HL-60 (cell line): Measurements from ENCODE around the gene XYLT1.

ENCODE experiments used
- POLR2AphosphoS5 ChIP-seq: IDR thresholded peaks from 2 replicates; pipeline ENCODE4 v1.6.1; 2012; ENCODE audit warnings: low read depth
- TF ChIP-seq, protein P1 (sequence below): IDR thresholded peaks from one replicate; pipeline ENCODE4 v1.5.1; 2011; ENCODE audit warnings: low read length, control low read depth, inconsistent platforms; ENCODE audit not compliant: insufficient read depth
- TF ChIP-seq, protein P2 (sequence below): IDR thresholded peaks from 2 replicates; pipeline ENCODE4 v1.6.1; 2012; ENCODE audit warnings: low read depth; ENCODE audit not compliant: insufficient replicate concordance

DNA sequence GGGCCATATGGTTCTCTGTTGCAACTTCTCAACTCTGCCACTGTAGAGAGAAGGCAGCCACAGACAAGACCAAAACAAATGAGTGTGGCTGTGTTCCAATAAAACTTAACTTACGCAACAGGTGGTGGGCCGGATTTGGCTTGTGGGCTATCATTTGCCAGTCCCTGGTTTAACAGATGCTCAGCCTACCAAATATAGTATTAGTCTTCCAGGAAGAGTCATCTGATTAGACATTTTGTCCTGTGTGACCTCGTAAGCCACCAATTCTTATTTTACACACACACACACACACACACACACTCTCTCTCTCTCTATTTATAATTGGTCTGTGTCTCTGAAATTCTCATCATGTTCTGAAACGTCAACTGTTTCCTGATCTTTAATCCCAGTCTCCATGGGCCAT is 245.9 kb downstream of the XYLT1 start:
- TF ChIP-seq, protein P1, sequence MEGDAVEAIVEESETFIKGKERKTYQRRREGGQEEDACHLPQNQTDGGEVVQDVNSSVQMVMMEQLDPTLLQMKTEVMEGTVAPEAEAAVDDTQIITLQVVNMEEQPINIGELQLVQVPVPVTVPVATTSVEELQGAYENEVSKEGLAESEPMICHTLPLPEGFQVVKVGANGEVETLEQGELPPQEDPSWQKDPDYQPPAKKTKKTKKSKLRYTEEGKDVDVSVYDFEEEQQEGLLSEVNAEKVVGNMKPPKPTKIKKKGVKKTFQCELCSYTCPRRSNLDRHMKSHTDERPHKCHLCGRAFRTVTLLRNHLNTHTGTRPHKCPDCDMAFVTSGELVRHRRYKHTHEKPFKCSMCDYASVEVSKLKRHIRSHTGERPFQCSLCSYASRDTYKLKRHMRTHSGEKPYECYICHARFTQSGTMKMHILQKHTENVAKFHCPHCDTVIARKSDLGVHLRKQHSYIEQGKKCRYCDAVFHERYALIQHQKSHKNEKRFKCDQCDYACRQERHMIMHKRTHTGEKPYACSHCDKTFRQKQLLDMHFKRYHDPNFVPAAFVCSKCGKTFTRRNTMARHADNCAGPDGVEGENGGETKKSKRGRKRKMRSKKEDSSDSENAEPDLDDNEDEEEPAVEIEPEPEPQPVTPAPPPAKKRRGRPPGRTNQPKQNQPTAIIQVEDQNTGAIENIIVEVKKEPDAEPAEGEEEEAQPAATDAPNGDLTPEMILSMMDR, result no peak
- TF ChIP-seq, protein P2, sequence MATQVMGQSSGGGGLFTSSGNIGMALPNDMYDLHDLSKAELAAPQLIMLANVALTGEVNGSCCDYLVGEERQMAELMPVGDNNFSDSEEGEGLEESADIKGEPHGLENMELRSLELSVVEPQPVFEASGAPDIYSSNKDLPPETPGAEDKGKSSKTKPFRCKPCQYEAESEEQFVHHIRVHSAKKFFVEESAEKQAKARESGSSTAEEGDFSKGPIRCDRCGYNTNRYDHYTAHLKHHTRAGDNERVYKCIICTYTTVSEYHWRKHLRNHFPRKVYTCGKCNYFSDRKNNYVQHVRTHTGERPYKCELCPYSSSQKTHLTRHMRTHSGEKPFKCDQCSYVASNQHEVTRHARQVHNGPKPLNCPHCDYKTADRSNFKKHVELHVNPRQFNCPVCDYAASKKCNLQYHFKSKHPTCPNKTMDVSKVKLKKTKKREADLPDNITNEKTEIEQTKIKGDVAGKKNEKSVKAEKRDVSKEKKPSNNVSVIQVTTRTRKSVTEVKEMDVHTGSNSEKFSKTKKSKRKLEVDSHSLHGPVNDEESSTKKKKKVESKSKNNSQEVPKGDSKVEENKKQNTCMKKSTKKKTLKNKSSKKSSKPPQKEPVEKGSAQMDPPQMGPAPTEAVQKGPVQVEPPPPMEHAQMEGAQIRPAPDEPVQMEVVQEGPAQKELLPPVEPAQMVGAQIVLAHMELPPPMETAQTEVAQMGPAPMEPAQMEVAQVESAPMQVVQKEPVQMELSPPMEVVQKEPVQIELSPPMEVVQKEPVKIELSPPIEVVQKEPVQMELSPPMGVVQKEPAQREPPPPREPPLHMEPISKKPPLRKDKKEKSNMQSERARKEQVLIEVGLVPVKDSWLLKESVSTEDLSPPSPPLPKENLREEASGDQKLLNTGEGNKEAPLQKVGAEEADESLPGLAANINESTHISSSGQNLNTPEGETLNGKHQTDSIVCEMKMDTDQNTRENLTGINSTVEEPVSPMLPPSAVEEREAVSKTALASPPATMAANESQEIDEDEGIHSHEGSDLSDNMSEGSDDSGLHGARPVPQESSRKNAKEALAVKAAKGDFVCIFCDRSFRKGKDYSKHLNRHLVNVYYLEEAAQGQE, result no peak
- TF ChIP-seq POLR2AphosphoS5, result peak; percentile 57; the same call in 1 of the 2 replicates
